Vagina (tissue), 2 donors: ENCODE measurements around the gene EFNA3.

ENCODE experiments used
- CTCF ChIP-seq, 3 experiments: fragments of 450-650 bp in 2 of 3; fragments of 200-600 bp in 1 of 3; sonication (generic) in 1 of 3; IDR thresholded peaks; one replicate each; pipeline ENCODE4 v1.5.1; 2017 to 2019; ENCODE audit warnings: antibody characterized with exemption in 3 of 3, mild to moderate bottlenecking in 2 of 3, moderate library complexity in 2 of 3
- POLR2A ChIP-seq, 2 donors: fragments of 450-650 bp; IDR thresholded peaks; one replicate each; pipeline ENCODE4 v1.6.1; 2017; ENCODE audit warnings: antibody characterized with exemption in 2 of 2, mild to moderate bottlenecking in 2 of 2, moderate library complexity in 2 of 2
- POLR2AphosphoS5 ChIP-seq, 2 donors: sonication (generic); formaldehyde crosslinking; IDR thresholded peaks; one replicate each; pipeline ENCODE4 v1.9.0; 2017; ENCODE audit warnings: antibody characterized with exemption in 2 of 2, mild to moderate bottlenecking in 2 of 2, low read depth in 1 of 2; ENCODE audit not compliant: insufficient read depth in 1 of 2

- no peak for TF ChIP-seq CTCF (IDR thresholded peaks at IDR 0.05)
- no peak for TF ChIP-seq POLR2AphosphoS5 (IDR thresholded peaks at IDR 0.05; ENCODE audit: insufficient read depth in 1 of 2, low read depth in 1 of 2)
- TF ChIP-seq POLR2A (IDR thresholded peaks at IDR 0.05), result no peak
These were observed 42.6 kb downstream of the EFNA3 start for GRCh38 chr1:155121249-155121648.
